H9 (cell line): ENCODE data around the gene GRIP1. TPM values are rescaled to one million over a fixed set of nuclear protein-coding genes. Genes with fewer than 3 reads are reported as not detected.

Experiments
- DNase-seq: peaks from one replicate; pipeline ENCODE4 v3.0.0-alpha.2; 2017
- H2AFZ ChIP-seq: one replicate; pipeline ENCODE4 v1.6.1; 2013; ENCODE audit warnings: mild to moderate bottlenecking, low read length, control low read depth, moderate library complexity
- H2AK5ac ChIP-seq: 2 replicates; pipeline ENCODE4 v1.6.1; 2013; ENCODE audit warnings: low read length, control low read depth, mixed read lengths; ENCODE audit not compliant: insufficient read length
- H2BK120ac ChIP-seq: one replicate; pipeline ENCODE4 v1.6.1; 2013; ENCODE audit warnings: low read depth, mild to moderate bottlenecking, low read length, control low read depth, inconsistent platforms; ENCODE audit not compliant: poor library complexity, severe bottlenecking
- H2BK12ac ChIP-seq: 2 replicates; pipeline ENCODE4 v1.6.1; 2013; ENCODE audit warnings: low read length, control low read depth, mixed read lengths, low read depth; ENCODE audit not compliant: insufficient read length
- H2BK15ac ChIP-seq: 2 replicates; pipeline ENCODE4 v1.6.1; 2013; ENCODE audit warnings: low read depth, low read length, control low read depth
- H2BK20ac ChIP-seq: one replicate; pipeline ENCODE4 v1.6.1; 2013; ENCODE audit warnings: low read depth, mild to moderate bottlenecking, low read length, control low read depth, inconsistent platforms; ENCODE audit not compliant: poor library complexity, severe bottlenecking
- H2BK5ac ChIP-seq: 2 replicates; pipeline ENCODE4 v1.6.1; 2013; ENCODE audit warnings: low read length, control low read depth, mixed read lengths; ENCODE audit not compliant: insufficient read length
- H3K14ac ChIP-seq: 2 replicates; pipeline ENCODE4 v1.6.1; 2013; ENCODE audit warnings: low read length, control low read depth; ENCODE audit not compliant: insufficient read depth
- H3K18ac ChIP-seq: 2 replicates; pipeline ENCODE4 v1.6.1; 2013; ENCODE audit warnings: low read depth, mild to moderate bottlenecking, mixed read lengths, low read length, control low read depth; ENCODE audit not compliant: insufficient read length
- H3K23ac ChIP-seq: 2 replicates; pipeline ENCODE4 v1.6.1; 2013; ENCODE audit warnings: low read length, control low read depth, mixed read lengths, low read depth; ENCODE audit not compliant: insufficient read length
- H3K23me2 ChIP-seq: 2 replicates; pipeline ENCODE4 v1.6.1; 2013; ENCODE audit warnings: low read depth, mild to moderate bottlenecking, mixed read lengths, low read length, control low read depth; ENCODE audit not compliant: insufficient read length, poor library complexity, severe bottlenecking
- H3K27ac ChIP-seq: 2 replicates; pipeline ENCODE4 v1.5.1; 2013; ENCODE audit warnings: low read length, control low read depth, mixed read lengths, low read depth; ENCODE audit not compliant: insufficient read length
- H3K27me3 ChIP-seq: 2 replicates; pipeline ENCODE4 v1.6.1; 2013; ENCODE audit warnings: low read length, control low read depth, inconsistent platforms; ENCODE audit not compliant: insufficient read depth
- H3K4ac ChIP-seq: 2 replicates; pipeline ENCODE4 v1.6.1; 2013; ENCODE audit warnings: low read depth, mild to moderate bottlenecking, control low read depth, inconsistent platforms, low read length, moderate library complexity
- H3K4me1 ChIP-seq: 2 replicates; pipeline ENCODE4 v1.6.1; 2013; ENCODE audit warnings: low read length, control low read depth, inconsistent platforms; ENCODE audit not compliant: insufficient read depth
- H3K4me2 ChIP-seq: 2 replicates; pipeline ENCODE4 v1.6.1; 2013; ENCODE audit warnings: low read length, control low read depth, mixed read lengths; ENCODE audit not compliant: insufficient read length, insufficient read depth
- H3K56ac ChIP-seq: 2 replicates; pipeline ENCODE4 v1.6.1; 2013; ENCODE audit warnings: low read depth, mild to moderate bottlenecking, mixed read lengths, low read length, control low read depth; ENCODE audit not compliant: insufficient read length
- H3K79me1 ChIP-seq: 2 replicates; pipeline ENCODE4 v1.6.1; 2013; ENCODE audit warnings: low read depth, mild to moderate bottlenecking, moderate library complexity, low read length, control low read depth, inconsistent platforms; ENCODE audit not compliant: insufficient read depth, poor library complexity, severe bottlenecking
- H3K79me2 ChIP-seq: 2 replicates; pipeline ENCODE4 v1.6.1; 2013; ENCODE audit warnings: low read length, control low read depth, inconsistent platforms; ENCODE audit not compliant: insufficient read depth
- H3K9ac ChIP-seq: 2 replicates; pipeline ENCODE4 v1.6.1; 2013; ENCODE audit warnings: low read length, control low read depth, mixed read lengths; ENCODE audit not compliant: insufficient read length; ENCODE audit errors: extremely low read depth
- H3K9me3 ChIP-seq: one replicate; pipeline ENCODE4 v1.6.1; 2013; ENCODE audit warnings: low read depth, low read length, inconsistent platforms; ENCODE audit not compliant: control insufficient read depth
- H3T11ph ChIP-seq: one replicate; pipeline ENCODE4 v1.6.1; 2013; ENCODE audit warnings: mild to moderate bottlenecking, low read length, control low read depth, inconsistent platforms
- H4K20me1 ChIP-seq: one replicate; pipeline ENCODE4 v1.6.1; 2013; ENCODE audit not compliant: control insufficient read depth, insufficient read length, insufficient read depth
- H4K5ac ChIP-seq: 2 replicates; pipeline ENCODE4 v1.6.1; 2013; ENCODE audit warnings: low read depth, mild to moderate bottlenecking, mixed read lengths, low read length, control low read depth; ENCODE audit not compliant: insufficient read length
- H4K8ac ChIP-seq: replicated peaks from 2 replicates; pipeline ENCODE4 v1.6.1; 2013; ENCODE audit warnings: low read length, control low read depth, mixed read lengths, low read depth; ENCODE audit not compliant: insufficient read length
- H4K91ac ChIP-seq: 2 replicates; pipeline ENCODE4 v1.6.1; 2013; ENCODE audit warnings: low read depth, mild to moderate bottlenecking, moderate library complexity, mixed read lengths, low read length, control low read depth; ENCODE audit not compliant: insufficient read length
- H3K27ac Mint-ChIP-seq, 3 experiments: 2 replicates in 2 of 3; 3 replicates in 1 of 3; pipeline ENCODE4 v1.8.0; 2020 to 2021; ENCODE audit warnings: mixed read lengths in 3 of 3, mild to moderate bottlenecking in 1 of 3, moderate library complexity in 1 of 3
- H3K27me3 Mint-ChIP-seq: 2 replicates; pipeline ENCODE4 v1.8.0; 2021; ENCODE audit warnings: low read depth, mild to moderate bottlenecking, moderate library complexity, mixed read lengths
- H3K36me3 Mint-ChIP-seq, 3 experiments: 2 replicates in 2 of 3; 3 replicates in 1 of 3; pipeline ENCODE4 v1.8.0; 2020 to 2021; ENCODE audit warnings: low read depth in 3 of 3, mixed read lengths in 3 of 3; ENCODE audit not compliant: insufficient read depth in 1 of 3
- H3K4me1 Mint-ChIP-seq, 2 experiments: 2 replicates each; pipeline ENCODE4 v1.8.0; 2020; ENCODE audit warnings: mixed read lengths in 2 of 2
- H3K4me3 Mint-ChIP-seq, 2 experiments: 2 replicates in 1 of 2; 3 replicates in 1 of 2; pipeline ENCODE4 v1.8.0; 2020 to 2021; ENCODE audit warnings: mild to moderate bottlenecking in 2 of 2, mixed read lengths in 2 of 2, moderate library complexity in 1 of 2
- H3K9me3 Mint-ChIP-seq, 2 experiments: 2 replicates in 1 of 2; 3 replicates in 1 of 2; pipeline ENCODE4 v1.8.0; 2020; ENCODE audit warnings: mild to moderate bottlenecking in 2 of 2, mixed read lengths in 2 of 2, moderate library complexity in 1 of 2
- WGBS: extraction: QIAGEN DNeasy Blood & Tissue Kit; methylation state at CpG from one replicate; pipeline ENCODE4 v1.1.7; 2013; ENCODE audit warnings: missing lambda C conversion rate, low lambda C conversion rate, mixed read lengths; ENCODE audit not compliant: insufficient read length; ENCODE audit errors: extremely low coverage; 5-methylcytosine and 5-hydroxymethylcytosine counted together
- total RNA-seq: library from RNA; stranded (reverse); gene quantifications from 2 replicates; pipeline ENCODE4 v1.2.1, GENCODE V29; 2021
- TF ChIP-seq, protein P1 (sequence below): fragments of 200-600 bp; sonication (generic); conservative IDR thresholded peaks from 3 replicates; pipeline ENCODE4 v1.8.0; 2021; ENCODE audit warnings: antibody characterized with exemption, mild to moderate bottlenecking

GRIP1 gene
- total RNA-seq, 1 experiment from 2014 or later: 19.5 TPM

DNA sequence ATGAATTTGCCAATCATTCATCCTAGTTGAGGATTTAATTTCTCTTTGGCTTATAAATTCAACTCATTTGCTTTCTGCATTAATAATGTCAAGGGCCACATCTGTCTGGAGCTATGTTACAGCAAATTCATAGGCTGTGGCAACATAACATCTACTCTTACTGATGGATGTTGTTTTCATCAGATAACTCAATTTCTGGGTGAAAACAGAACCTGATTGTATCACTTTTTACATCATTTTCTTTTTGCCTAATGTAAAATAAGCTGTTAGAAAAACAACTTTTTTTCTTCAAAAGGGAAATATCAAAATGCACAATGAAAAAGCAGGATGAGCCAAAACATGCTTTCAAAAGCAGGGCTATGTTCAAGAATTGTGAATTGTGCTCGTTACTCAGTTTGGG lies 303.3 kb downstream of the GRIP1 start:
- no peak overlapping the region for H3K4me3 Mint-ChIP-seq
- Histone ChIP-seq H2AFZ (no peak overlapping the region), H2AK5ac (no peak overlapping the region), H3K56ac (no peak overlapping the region), H3K4ac (no peak overlapping the region), H3K9ac (no peak overlapping the region), H3K18ac (no peak overlapping the region), H3K23ac (no peak overlapping the region), H4K20me1 (no peaks in the 10 kb centered on the region), H3K4me2 (no peak overlapping the region), H2BK5ac (no peak overlapping the region), H2BK20ac (no peak overlapping the region), H3K27me3 (no peaks in the 10 kb centered on the region), H3K27ac (no peak overlapping the region), H4K8ac (no peak overlapping the region), H3K4me1 (no peaks in the 10 kb centered on the region), H2BK12ac (no peak overlapping the region), H2BK15ac (no peak overlapping the region), H3K79me1 (no peaks in the 10 kb centered on the region), H3K14ac (no peak overlapping the region), H3K9me3 (no peaks in the 10 kb centered on the region), H4K5ac (no peak overlapping the region), H3K23me2 (no peaks in the 10 kb centered on the region), H3K79me2 (no peaks in the 10 kb centered on the region), H2BK120ac (no peak overlapping the region), H3T11ph (no peak overlapping the region), H4K91ac (no peak overlapping the region)
- no peaks in the 10 kb centered on the region for H3K27me3 Mint-ChIP-seq
- TF ChIP-seq, protein P1, sequence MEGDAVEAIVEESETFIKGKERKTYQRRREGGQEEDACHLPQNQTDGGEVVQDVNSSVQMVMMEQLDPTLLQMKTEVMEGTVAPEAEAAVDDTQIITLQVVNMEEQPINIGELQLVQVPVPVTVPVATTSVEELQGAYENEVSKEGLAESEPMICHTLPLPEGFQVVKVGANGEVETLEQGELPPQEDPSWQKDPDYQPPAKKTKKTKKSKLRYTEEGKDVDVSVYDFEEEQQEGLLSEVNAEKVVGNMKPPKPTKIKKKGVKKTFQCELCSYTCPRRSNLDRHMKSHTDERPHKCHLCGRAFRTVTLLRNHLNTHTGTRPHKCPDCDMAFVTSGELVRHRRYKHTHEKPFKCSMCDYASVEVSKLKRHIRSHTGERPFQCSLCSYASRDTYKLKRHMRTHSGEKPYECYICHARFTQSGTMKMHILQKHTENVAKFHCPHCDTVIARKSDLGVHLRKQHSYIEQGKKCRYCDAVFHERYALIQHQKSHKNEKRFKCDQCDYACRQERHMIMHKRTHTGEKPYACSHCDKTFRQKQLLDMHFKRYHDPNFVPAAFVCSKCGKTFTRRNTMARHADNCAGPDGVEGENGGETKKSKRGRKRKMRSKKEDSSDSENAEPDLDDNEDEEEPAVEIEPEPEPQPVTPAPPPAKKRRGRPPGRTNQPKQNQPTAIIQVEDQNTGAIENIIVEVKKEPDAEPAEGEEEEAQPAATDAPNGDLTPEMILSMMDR: no peak
- no CpG with 5 or more reads among the region's 1 CpG for WGBS
- H3K9me3 Mint-ChIP-seq: no peaks in the 10 kb centered on the region
- no peak for DNase-seq
- H3K4me1 Mint-ChIP-seq: no peaks in the 10 kb centered on the region
- H3K36me3 Mint-ChIP-seq: peaks cover 0 to 2% (median 1%) of the 10 kb centered on the region in 3 experiments; a peak in 3 of 7 replicates
- H3K27ac Mint-ChIP-seq: no peak overlapping the region
